GM20431 (cell line): ENCODE measurements around the gene VTI1B.
"Not testable (repeated sequence)": the region's sequence is repeated elsewhere in the genome, so short reads cannot be mapped to it uniquely, and the experiment has no call there.

Source experiments
- in situ Hi-C: fragments of 300-500 bp; cut with MseI, MboI; formaldehyde crosslinking; loops from one replicate; pipeline ENCODE4 v1.15.0; 2020; ENCODE audit warnings: low sequenced_read_pairs; ENCODE audit not compliant: unreplicated experiment

Gene VTI1B

DNA sequence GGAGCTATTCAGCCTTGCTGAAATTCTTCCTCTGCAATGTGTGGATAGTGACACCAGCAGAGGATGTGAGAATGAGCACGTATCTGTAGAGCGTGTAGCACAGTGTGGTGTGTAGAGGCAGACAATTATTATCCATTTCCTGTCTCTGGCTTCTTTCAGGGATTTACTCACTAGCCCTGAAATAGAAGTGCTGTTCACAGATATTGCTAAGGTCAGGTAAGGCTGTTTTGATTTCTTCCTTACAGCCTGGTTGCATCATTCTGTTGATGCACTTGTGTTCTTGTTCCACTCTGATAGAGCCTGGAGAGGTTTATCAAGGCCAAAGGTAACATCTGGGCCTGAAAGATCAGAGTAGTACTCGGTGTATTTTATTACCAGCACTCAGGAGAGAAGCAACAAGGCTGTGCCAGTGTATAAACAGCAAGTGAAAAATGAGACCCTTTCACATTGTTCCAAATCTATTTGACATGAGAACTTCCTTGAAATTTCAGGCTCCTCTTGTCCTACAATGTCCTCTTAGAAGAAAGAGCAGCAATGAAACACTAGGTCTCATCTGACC is 38.0 kb downstream of the VTI1B start:
- in situ Hi-C loops: no loop called here

DNA sequence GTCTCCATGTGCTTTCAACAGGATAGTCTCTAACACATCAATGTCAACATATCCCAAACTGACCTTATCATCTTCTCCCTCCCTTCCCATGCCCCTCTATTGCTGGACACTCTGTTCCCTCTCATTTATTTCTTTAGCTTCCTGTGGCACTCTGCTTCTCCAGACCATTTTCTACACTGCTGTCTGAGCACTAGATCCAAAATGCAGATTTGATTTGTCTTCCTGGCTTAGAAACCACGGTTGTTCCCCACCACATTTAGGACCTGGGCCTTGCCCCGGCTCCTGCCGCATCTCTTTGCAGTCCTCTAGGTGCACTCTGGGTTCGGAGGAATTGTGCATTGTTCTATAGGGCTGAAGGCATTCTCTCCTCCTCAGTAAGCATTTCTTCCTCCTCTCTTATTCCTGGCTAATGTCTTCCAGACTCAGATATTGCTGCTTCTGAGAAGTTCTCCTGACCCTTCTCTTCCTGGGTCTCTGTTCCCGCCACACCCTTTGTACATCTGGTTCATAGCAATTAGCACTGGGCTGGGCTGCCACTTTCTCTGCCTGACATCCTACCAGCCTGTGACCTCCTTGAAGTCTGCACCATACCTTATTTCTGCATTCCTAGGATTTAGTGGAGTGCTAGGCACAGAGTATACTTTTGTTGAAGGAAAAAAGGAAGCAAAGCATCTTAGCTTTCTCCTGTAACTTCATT is 40.8 kb downstream of the VTI1B start:
- in situ Hi-C loops: no loop called here

DNA sequence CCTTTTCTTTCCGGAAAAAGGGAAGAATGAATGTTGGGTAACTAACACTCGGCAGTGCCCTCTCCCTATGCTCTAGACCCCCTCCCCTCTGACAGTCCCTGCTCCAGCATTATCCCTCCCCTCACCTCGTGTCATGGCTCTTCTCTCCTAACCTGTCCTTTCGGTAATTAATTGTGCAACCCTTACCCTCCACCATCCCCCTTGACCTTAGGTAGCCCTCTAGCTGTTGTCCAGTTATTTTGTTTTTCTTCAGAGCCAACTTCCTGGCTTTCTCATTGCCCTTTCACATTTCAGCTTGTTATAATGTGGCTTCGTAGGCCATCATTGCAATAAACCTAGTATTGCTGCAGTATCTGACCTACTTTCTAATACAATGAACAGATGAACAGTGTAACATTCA is 43.5 kb downstream of the VTI1B start:
- in situ Hi-C loops: no loop called here

DNA sequence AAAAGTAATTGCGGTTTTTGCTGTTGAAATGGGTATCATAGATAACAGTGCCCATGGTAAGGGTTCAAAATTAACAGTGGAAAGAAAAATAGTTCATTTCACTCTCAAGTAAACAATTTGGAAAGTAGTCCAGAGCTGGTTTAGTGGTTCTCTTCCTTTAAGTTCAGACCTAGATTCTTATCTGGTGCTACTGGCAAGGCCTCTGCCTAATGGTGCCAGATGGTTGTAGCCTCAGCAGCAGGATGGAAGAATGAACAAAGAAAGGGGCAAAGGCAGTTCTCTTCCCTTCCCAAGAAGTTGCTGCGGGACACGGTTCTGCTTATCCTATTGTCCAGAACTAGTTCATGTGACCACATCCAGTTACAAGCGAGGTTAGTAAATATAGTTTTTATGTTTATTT is 44.2 kb downstream of the VTI1B start:
- in situ Hi-C loops: no loop called here

DNA sequence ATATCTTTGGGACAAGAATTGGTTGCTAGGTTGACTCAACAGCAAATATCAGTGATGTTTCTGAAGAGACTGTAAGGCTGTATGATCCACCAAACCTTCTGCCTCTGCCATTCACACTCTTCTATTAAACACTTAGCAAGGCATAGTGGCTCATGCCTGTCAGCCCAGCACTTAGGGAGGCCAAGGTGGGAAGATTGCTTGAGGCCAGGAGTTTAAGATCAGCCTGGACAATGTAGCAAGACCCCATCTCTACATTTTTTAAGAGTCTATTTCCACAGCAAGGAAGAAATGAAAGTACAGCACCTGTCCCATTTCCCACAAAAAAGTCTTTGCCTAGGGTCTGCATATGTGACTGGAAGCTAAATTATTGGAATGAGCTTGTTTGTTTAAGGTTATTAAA is 46.9 kb downstream of the VTI1B start:
- in situ Hi-C loops: no loop called here

DNA sequence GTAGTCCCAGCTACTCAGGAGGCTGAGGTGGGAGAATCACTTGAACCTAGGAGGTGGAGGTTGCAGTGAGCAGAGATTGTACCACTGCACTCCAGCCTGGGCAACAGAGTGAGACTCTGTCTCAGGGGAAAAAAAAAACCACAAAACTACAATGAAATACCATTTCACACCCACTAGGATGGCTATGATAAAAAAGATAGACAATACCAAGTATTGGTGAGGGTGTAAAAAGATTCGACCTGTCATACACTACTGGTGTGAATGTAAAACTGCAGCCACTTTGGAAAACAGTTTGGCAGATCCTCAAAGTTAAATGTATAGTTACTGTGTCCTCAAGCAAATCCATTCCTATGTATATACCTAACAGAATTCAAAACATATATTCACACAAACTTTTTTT is 48.3 kb downstream of the VTI1B start:
- in situ Hi-C loops: not testable (repeated sequence)

DNA sequence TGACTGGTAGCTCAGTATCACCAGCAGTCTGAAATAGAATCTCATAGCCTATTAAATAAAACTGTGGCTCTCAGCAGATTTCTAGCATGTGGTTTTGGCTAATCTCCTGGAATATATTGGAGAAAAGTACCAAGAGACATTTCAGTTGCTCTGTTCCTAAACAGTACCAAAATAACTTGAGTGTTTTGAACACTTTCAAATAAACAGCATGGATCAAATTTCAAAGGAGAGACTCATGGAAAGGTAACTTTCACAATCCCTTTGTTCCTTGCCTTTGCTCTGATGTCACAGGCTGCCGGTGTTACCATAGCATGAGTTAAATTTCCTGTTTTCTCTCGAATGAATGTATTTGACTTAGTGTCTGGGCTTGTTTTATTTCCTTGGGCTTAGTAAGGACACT is 51.3 kb downstream of the VTI1B start:
- in situ Hi-C loops: no loop called here

DNA sequence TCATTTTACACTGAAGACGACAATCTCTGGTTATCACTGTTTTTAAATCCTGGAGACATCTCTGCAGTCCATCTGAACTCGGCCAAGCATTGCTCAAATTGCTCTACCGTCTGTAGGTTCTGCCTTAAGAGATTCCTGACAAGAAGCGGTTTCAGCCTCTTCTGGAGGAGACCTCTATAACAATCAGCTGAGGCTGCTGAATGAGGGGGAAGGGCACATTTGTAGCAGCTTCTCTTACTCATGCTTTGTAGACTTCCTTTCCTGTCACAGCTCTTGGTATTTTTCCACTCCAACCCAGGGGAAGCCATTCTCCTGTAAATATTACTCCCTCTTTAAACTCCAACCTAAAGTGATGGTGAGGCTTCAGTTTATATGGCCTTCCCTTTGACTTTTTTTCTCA is 51.8 kb downstream of the VTI1B start:
- in situ Hi-C loops: no loop called here

DNA sequence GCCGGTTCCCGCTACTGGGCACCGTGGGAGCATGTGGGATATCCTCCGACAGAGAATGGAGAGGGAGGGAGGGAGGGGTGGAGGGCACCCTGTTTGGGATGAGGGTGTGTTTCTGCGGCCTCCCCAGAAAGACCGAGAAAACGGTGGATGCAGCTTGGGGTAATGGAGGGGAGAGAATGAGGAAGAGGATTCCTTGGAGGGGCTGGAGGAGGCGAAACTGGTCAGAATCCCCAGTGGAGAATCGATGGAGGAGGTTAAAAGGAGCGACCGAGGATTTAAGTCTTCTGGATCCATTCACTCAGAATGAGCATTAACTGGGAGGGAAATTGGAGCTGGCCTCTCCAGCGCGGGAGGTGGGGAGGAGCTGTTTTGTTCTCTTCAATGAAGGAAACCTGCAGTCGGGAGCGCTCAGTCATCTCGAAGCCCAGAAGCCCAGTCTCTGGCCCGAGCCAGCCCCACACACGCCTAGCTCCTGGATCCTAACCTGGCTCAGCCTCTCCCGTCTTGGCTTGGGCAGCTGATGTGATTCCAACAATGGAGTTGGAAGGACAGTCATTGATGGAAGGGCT is 54.1 kb downstream of the VTI1B start:
- in situ Hi-C loops: no loop called here

DNA sequence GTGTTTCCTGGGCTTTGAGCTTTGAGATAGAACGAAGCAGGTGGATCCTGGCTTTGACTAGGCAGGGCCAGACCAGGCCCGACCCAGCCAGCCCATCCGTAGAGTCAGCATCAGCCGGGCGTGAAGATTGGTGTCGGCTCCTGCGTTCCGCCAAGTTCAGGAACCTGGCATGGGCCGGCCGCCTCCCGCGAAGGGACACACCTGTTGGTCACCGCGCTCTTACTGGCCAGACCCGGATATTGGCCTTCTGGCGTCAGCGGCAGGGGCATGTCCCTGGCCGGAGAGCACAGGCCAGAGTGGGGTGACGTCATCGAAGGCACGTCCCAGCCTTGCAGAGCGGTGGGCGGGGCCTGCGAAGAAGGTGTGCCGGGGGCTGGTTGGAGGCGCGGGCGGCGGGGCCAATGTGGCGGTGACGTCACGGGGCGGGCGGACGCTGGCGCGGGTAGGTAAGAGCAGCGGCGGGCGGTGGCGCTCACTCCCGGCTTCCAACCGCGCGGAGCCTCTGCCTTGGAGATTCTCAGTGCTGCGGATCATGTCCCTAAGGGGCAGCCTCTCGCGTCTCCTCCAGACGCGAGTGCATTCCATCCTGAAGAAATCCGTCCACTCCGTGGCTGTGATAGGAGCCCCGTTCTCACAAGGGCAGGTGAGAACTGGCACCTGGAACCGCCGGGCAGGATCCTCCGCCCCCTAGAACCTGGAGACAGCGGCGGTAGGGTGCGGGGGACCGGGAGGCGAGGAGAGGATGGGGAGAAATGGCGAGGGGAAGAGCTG is 54.8 kb downstream of the VTI1B start, which contains the start of gene ARG2:
TSS of gene ARG2 (plus strand) at position 475 of the 771 bp plus-strand sequence. CDS start at position 533, 58 bp downstream.
- in situ Hi-C loops: no loop called here

DNA sequence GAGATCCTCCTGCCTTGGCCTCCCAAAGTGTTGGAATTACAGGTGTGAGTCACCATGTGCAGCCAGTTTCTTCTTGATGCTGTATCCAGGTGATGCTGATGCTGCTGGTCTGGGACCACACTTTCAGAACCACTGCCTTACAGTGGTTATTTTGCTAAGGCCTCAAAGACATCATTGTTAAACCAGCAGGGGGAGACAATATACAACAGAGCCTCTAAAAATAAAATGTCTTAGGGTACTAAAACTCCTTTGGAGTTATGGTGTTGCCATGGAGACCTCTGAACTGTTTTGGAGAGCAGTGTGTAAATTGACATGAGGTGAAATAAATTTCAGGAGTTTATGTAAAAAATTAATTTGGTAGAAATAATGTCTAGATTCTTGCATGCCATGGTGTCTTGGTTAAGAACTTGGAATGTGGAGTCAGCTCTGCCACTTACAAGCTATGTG is 55.8 kb downstream of the VTI1B start:
- in situ Hi-C loops: no loop called here

DNA sequence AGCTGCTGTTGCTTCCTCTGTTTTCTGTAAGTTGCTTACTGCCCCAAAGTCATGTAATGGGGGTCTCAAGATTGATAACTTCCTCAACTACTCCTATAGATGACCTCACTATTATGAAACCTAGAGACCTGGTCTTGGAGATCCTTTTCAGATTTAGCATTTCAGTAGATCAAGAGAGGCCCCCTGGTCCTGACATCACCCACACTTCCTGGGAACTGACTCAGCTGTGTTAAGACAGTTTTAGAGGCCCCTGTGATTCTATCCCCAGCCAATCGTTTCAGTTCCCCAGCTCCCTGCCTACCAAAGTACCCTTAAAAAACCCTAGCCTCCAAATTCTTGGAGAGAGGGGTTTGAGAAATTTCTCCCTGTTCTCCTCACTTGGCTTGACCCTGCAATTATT is 63.9 kb downstream of the VTI1B start:
- in situ Hi-C loops: no loop called here

DNA sequence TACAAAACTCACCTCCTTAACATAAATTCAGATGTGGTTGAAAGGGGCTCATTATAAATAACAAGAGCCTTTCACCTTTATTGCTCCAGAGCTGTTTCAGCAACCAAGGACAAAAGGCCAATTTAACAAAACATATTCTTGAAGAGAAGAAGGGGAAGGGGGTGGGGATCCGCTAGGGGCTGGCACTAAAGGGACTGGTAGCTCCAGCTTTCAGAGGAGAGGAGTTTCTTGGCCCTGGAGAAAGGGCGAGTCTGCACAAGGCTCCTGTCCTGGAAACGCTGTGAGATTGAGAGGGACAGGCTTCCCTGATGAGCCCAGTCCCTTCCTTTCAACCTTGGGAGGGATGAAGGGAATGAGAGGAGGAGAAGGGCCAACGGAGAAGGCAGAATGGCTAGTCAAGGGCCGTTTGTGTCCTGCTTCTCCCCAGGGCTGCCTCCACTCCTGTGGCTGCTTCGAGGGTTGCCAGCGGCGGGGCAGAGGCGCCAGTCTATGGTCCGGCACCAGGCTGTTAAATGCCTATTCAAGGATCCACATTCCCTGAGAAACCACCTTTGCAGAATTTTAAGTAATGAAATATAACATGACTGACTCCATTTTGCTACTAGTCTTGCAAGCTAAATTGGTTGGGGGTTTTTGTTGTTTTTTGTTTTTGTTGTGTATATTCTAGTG is 64.7 kb downstream of the VTI1B start:
- in situ Hi-C loops: no loop called here

DNA sequence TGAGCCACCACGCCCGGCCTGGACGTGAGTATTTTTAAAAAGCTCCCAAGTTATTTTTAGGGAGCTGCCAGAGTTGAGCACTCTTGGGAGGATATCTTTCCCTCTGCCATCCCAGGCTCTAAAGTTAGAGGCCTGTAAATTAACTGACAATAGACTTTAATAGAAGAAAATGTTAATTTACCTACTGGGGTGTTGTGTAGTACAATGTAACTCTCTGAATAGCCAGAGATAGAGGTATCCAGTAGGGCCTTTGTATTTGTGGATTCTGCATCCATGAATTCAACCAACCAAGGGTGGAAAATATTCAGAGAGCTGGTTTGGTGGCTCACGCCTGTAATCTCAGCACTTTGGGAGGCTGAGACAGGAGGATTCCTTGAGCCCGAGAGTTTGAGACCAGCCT is 66.8 kb downstream of the VTI1B start:
- in situ Hi-C loops: no loop called here

DNA sequence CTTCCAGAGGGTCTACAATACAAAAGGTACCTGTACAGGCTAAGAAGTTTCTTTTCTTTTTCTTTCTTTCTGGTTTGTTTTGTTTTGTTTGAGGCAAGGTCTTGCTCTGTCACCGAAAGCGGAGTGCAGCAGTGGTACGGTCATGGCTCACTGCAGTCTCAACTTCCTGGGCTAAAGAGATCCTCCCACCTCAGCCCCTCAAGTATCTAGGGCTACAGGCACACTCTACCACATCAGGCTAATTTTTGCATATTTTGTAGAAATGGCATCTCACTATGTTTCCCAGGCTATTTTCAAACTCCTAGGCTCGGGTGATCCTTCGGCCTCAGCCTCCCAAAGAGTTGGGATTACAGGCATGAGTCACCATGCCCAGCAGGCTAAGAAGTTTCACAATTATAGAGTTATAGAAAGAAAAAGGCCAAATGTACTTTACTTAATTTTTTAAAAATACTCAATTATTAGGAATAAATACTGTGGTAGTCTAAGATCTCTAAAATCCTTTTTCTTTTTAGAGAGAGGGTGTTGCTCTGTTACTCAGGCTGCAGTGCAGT is 71.4 kb downstream of the VTI1B start:
- in situ Hi-C loops: no loop called here

DNA sequence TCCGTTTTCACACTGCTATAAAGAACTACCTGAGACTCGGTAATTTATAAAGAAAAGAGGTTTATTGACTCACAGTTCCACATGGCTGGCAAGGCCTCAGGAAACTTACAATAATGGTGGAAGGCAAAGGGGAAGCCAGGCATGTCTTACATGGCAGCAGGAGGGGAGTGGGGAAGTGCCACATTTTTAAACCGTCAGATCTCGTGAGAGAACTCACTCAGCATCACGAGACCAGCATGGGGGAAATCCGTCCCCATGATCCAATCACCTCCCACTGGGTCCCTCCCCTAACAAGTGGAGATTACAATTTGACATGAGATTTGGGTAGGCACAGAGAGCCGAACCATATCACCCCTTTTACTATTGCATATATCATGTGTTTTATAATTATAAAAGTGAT is 72.4 kb downstream of the VTI1B start:
- in situ Hi-C loops: no loop called here

DNA sequence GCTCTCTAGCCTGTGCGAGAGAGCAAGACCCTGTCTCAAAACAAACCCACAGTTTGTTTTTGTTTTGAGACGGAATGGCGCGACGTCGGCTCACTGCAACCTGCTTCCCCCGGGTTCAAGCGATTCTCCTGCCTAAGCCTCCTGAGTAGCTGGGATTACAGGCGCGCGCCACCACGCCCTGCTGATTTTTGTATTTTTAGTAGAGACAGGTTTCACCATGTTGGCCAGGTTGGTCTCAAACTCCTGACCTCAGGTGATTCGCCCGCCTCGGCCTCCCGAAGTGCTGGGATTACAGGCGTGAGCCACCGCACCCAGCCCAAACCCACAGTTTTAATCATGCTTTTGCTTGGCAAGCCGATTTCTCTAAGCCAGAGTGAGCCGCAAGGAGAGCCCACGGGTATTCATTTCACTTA is 73.9 kb downstream of the VTI1B start:
- in situ Hi-C loops: not testable (repeated sequence)

DNA sequence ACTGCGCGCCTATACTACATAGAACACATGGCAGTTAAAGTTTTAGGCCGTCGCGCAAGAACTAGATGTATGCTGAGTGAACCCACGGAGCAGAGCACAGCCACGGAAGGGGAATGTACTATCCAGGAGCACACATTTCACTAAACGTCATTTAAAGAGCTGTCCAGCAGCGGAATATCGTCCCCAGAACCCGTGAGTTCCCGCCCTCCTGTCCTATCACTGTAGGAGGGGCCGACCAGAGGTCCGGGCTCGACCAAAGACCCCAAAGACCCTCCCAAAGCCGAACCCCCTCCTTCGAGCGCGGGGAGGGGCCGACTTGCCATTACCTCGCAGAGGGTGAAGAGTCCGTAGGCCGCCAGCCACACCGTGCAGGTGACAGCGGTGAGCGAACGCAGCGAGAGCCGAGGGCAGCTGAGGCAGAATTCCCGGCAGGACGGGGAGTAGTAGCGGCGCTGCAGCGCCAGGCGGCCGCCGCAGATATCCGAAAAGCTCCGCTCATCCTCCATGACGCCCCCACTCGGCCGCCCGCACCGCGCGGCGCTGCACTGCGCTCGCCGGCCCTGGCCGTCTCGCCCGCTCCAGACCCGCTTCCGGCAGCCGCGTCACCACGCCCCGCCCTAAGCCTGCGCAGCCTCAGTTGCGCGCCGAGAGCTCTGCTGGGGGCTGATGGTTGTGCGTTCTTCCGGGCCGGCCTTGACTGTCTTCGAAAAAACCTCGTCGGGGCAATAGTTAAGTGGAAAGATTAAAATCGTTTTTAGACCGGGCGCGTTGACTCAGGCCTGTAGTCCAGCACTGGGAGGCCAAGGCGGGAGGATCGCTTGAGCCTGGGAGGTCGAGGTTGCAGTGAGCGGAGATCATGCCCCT is 74.5 kb downstream of the VTI1B start, which contains the start of gene PIGH:
TSS of gene PIGH (minus strand) at position 571 of the 864 bp plus-strand sequence. CDS start at position 506, 65 bp downstream.
- in situ Hi-C loops: no loop called here
